Measurements from ENCODE around the gene ZFP64. TPM values are rescaled to one million over a fixed set of nuclear protein-coding genes. Genes with fewer than 3 reads are reported as not detected.

ZFP64 gene
- polyA plus RNA-seq, 2 donors = 3.2 to 6.2 TPM

- Histone ChIP-seq H3K27ac (ENCODE audit: low read depth in 2 of 2, low read length in 1 of 2) (no peak overlapping the region), H3K9me3 (ENCODE audit: control insufficient read depth in 2 of 2, insufficient read depth in 1 of 2, low read depth in 1 of 2, low read length in 1 of 2) (no peaks in the 10 kb centered on the region), H3K27me3 (ENCODE audit: control insufficient read depth in 1 of 2, insufficient read depth in 2 of 2, low read length in 2 of 2) (no peaks in the 10 kb centered on the region), H3K36me3 (ENCODE audit: control insufficient read depth in 2 of 2, insufficient read depth in 2 of 2, low read length in 1 of 2) (no peaks in the 10 kb centered on the region), H3K4me3 (ENCODE audit: low read depth in 1 of 2, low read length in 2 of 2) (no peak overlapping the region), H3K4me1 (ENCODE audit: control insufficient read depth in 2 of 2, insufficient read depth in 2 of 2, low read length in 1 of 2) (no peaks in the 10 kb centered on the region)
- 97 to 99% methylated on average over 8 of the region's 8 CpGs for WGBS, 2 donors
These were observed 20.6 kb downstream of the ZFP64 start for GRCh38 chr20:52171025-52171424.

- H3K9me3 ChIP-seq (ENCODE audit: control insufficient read depth in 2 of 2, insufficient read depth in 1 of 2, low read depth in 1 of 2, low read length in 1 of 2) = no peaks in the 10 kb centered on the region
- H3K36me3 ChIP-seq (ENCODE audit: control insufficient read depth in 2 of 2, insufficient read depth in 2 of 2, low read length in 1 of 2) = peaks cover 0 to 4% of the 10 kb centered on the region in 2 donors
- no peak overlapping the region for H3K4me3 ChIP-seq (ENCODE audit: low read depth in 1 of 2, low read length in 2 of 2)
- no peaks in the 10 kb centered on the region for H3K27me3 ChIP-seq (ENCODE audit: control insufficient read depth in 1 of 2, insufficient read depth in 2 of 2, low read length in 2 of 2)
- 92 to 100% methylated on average over 1 of the region's 1 CpG for WGBS, 2 donors
- H3K27ac ChIP-seq (ENCODE audit: low read depth in 2 of 2, low read length in 1 of 2) = no peak overlapping the region
- H3K4me1 ChIP-seq (ENCODE audit: control insufficient read depth in 2 of 2, insufficient read depth in 2 of 2, low read length in 1 of 2) = no peaks in the 10 kb centered on the region
These were observed 23.5 kb downstream of the ZFP64 start for GRCh38 chr20:52168116-52168515.

DNA sequence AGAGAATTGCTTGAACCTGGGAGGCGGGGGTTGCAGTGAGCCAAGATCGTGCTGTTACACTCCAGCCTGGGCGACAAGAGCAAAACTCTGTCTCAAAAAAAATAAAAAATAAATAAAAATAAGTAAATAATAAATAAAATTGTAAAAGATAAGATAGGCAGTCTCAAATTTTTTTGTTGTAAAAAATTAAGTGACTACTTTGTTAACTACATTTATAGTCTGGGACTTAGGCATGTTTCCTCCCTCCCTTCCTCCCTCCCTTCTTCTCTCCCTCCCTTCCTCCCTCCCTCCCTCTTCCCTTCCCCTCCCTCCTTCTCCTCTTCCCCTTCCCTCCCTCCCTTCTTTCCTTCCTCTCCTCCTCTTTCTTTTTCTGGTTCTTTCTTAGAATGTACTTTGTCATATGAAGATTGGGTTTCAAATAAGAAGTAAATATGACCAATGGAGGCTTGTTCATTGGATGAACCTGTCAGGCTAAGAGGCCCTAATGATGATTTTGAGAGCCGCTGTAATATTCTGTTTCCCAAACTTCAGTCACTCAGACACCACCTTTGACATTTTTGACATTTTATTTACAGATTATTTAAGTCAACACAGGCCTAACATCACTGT is 24.2 kb downstream of the ZFP64 start:
- H3K36me3 ChIP-seq (ENCODE audit: control insufficient read depth in 2 of 2, insufficient read depth in 2 of 2, low read length in 1 of 2) = peaks cover 0 to 8% of the 10 kb centered on the region in 2 donors

DNA sequence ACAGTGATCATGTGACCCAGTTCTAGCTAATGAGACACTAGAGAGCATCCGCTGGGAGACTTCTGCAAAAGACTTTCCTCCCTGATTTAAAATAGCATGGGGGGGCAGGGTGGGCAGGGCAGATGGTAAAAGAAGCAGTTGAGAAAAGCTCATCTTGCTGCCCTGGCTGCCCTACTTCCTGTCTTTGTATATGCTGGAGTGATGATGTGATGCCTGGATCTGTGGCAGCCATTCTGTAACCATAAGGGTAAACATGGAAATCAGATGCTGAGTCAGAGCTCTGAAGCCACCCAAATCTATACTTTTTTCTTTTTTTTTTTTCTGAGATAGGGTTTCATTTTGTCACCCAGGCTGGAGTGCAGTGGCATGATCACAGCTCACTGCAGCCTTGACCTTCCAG is 25.4 kb downstream of the ZFP64 start:
- Histone ChIP-seq H3K27me3 (ENCODE audit: control insufficient read depth in 1 of 2, insufficient read depth in 2 of 2, low read length in 2 of 2) (no peaks in the 10 kb centered on the region), H3K9me3 (ENCODE audit: control insufficient read depth in 2 of 2, insufficient read depth in 1 of 2, low read depth in 1 of 2, low read length in 1 of 2) (no peaks in the 10 kb centered on the region), H3K27ac (ENCODE audit: low read depth in 2 of 2, low read length in 1 of 2) (no peak overlapping the region), H3K36me3 (ENCODE audit: control insufficient read depth in 2 of 2, insufficient read depth in 2 of 2, low read length in 1 of 2) (peaks cover 0 to 8% of the 10 kb centered on the region in 2 donors), H3K4me1 (ENCODE audit: control insufficient read depth in 2 of 2, insufficient read depth in 2 of 2, low read length in 1 of 2) (no peaks in the 10 kb centered on the region), H3K4me3 (ENCODE audit: low read depth in 1 of 2, low read length in 2 of 2) (no peak overlapping the region)
- WGBS, 2 donors = 97 to 100% methylated on average over 1 of the region's 1 CpG

More for the DNA sequence above, 24.2 kb downstream of the ZFP64 start:
- Histone ChIP-seq H3K27ac (ENCODE audit: low read depth in 2 of 2, low read length in 1 of 2) (no peak overlapping the region), H3K9me3 (ENCODE audit: control insufficient read depth in 2 of 2, insufficient read depth in 1 of 2, low read depth in 1 of 2, low read length in 1 of 2) (no peaks in the 10 kb centered on the region), H3K4me1 (ENCODE audit: control insufficient read depth in 2 of 2, insufficient read depth in 2 of 2, low read length in 1 of 2) (no peaks in the 10 kb centered on the region), H3K4me3 (ENCODE audit: low read depth in 1 of 2, low read length in 2 of 2) (no peak overlapping the region), H3K27me3 (ENCODE audit: control insufficient read depth in 1 of 2, insufficient read depth in 2 of 2, low read length in 2 of 2) (no peaks in the 10 kb centered on the region)
- 96 to 97% methylated on average over 4 of the region's 4 CpGs for WGBS, 2 donors

DNA sequence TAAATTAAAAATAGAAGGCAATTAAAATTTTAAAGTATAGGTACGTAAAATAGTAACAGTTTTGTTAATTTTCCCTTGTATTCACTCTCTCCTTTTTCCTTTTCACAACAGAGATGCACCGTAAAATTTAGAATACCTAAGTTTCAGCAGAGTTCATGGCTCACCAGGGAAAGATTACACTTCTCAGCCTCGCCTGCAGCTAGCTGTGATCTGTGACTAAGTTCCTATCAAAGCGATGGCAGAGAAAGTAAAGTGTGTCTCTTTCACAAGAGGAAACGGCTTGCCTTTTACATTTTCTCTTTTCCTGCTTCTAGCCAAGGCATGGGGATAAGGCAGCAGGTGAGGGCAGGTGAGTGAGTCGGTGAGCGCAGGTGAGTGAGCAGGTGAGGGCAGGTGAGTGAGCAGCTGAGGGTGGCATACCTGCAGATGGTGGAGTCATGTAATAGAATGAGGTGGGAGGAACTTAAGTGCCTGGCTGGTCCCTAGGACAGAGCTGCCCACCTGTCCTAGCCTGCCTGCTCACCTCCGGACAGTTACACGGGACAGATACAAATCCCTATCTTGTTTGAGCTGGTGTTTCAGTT is 30.9 kb downstream of the ZFP64 start:
- H3K27ac ChIP-seq (ENCODE audit: low read depth in 2 of 2, low read length in 1 of 2) = no peak overlapping the region
- H3K4me3 ChIP-seq (ENCODE audit: low read depth in 1 of 2, low read length in 2 of 2) = no peak overlapping the region
- 76 to 86% methylated on average over 9 of the region's 9 CpGs for WGBS, 2 donors
- H3K9me3 ChIP-seq (ENCODE audit: control insufficient read depth in 2 of 2, insufficient read depth in 1 of 2, low read depth in 1 of 2, low read length in 1 of 2) = peaks cover 0 to 4% of the 10 kb centered on the region in 2 donors
- H3K27me3 ChIP-seq (ENCODE audit: control insufficient read depth in 1 of 2, insufficient read depth in 2 of 2, low read length in 2 of 2) = no peaks in the 10 kb centered on the region
- H3K4me1 ChIP-seq (ENCODE audit: control insufficient read depth in 2 of 2, insufficient read depth in 2 of 2, low read length in 1 of 2) = no peaks in the 10 kb centered on the region
- H3K36me3 ChIP-seq (ENCODE audit: control insufficient read depth in 2 of 2, insufficient read depth in 2 of 2, low read length in 1 of 2) = peaks cover 12 to 21% of the 10 kb centered on the region in 2 donors

GRCh38 chr20:52160049-52160570 is 31.5 kb downstream of the ZFP64 start:
- Histone ChIP-seq H3K27me3 (ENCODE audit: control insufficient read depth in 1 of 2, insufficient read depth in 2 of 2, low read length in 2 of 2) (no peaks in the 10 kb centered on the region), H3K4me3 (ENCODE audit: low read depth in 1 of 2, low read length in 2 of 2) (no peak overlapping the region), H3K9me3 (ENCODE audit: control insufficient read depth in 2 of 2, insufficient read depth in 1 of 2, low read depth in 1 of 2, low read length in 1 of 2) (peaks cover 0 to 4% of the 10 kb centered on the region in 2 donors), H3K36me3 (ENCODE audit: control insufficient read depth in 2 of 2, insufficient read depth in 2 of 2, low read length in 1 of 2) (peaks cover 8 to 21% of the 10 kb centered on the region in 2 donors), H3K4me1 (ENCODE audit: control insufficient read depth in 2 of 2, insufficient read depth in 2 of 2, low read length in 1 of 2) (no peaks in the 10 kb centered on the region), H3K27ac (ENCODE audit: low read depth in 2 of 2, low read length in 1 of 2) (no peak overlapping the region)
- 97% methylated on average over 18 of the region's 18 CpGs for WGBS, 2 donors

DNA sequence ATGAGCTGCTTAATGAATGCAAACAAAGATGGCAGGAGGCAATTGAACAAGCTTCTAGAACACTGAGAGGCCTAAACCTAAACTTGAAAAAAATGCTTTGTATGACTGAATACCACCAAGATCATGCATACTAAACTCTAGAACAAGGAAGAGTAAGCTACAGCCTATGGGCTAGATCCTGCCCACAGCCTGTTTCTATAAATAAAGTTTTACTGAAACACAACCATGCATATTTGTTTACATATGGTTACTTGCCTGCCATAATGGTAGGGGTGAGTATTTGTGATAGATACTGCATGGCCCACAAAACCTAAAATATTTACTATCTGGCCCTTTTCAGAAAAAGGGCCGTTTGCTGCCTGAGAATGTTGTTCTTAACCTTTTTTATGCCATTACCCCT is 37.0 kb downstream of the ZFP64 start:
- H3K36me3 ChIP-seq (ENCODE audit: control insufficient read depth in 2 of 2, insufficient read depth in 2 of 2, low read length in 1 of 2) = peaks cover 8 to 26% of the 10 kb centered on the region in 2 donors
- H3K27me3 ChIP-seq (ENCODE audit: control insufficient read depth in 1 of 2, insufficient read depth in 2 of 2, low read length in 2 of 2) = no peaks in the 10 kb centered on the region
- H3K27ac ChIP-seq (ENCODE audit: low read depth in 2 of 2, low read length in 1 of 2) = no peak overlapping the region
- H3K9me3 ChIP-seq (ENCODE audit: control insufficient read depth in 2 of 2, insufficient read depth in 1 of 2, low read depth in 1 of 2, low read length in 1 of 2) = peaks cover 0 to 7% of the 10 kb centered on the region in 2 donors
- WGBS, 2 donors = 42 to 62% methylated on average over 1 of the region's 1 CpG
- H3K4me1 ChIP-seq (ENCODE audit: control insufficient read depth in 2 of 2, insufficient read depth in 2 of 2, low read length in 1 of 2) = no peaks in the 10 kb centered on the region
- H3K4me3 ChIP-seq (ENCODE audit: low read depth in 1 of 2, low read length in 2 of 2) = no peak overlapping the region

DNA sequence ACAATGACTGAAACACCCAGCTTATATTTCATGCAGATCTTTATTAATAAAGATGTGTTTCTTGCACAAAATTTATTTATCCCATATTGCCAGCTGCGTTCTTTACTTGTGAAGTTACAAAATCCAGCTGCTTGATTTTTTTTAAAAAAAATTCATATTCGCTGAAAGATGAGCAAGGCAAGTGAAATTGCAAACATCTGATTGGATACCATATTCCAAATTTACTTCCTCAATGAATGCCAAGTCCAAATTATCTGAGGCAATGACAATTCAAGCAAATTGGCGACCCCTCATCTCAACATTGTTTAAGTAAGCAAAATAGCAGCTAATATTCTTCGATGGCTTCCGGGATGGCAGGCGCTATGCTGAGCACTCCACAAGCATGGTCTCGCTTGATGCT is 37.7 kb downstream of the ZFP64 start:
- WGBS, 2 donors = 84 to 87% methylated on average over 7 of the region's 7 CpGs
- peaks cover 0 to 6% of the 10 kb centered on the region in 2 donors for H3K9me3 ChIP-seq (ENCODE audit: control insufficient read depth in 2 of 2, insufficient read depth in 1 of 2, low read depth in 1 of 2, low read length in 1 of 2)
- H3K27ac ChIP-seq (ENCODE audit: low read depth in 2 of 2, low read length in 1 of 2) = no peak overlapping the region
- no peaks in the 10 kb centered on the region for H3K4me1 ChIP-seq (ENCODE audit: control insufficient read depth in 2 of 2, insufficient read depth in 2 of 2, low read length in 1 of 2)
- no peak overlapping the region for H3K4me3 ChIP-seq (ENCODE audit: low read depth in 1 of 2, low read length in 2 of 2)
- peaks cover 7 to 24% of the 10 kb centered on the region in 2 donors for H3K36me3 ChIP-seq (ENCODE audit: control insufficient read depth in 2 of 2, insufficient read depth in 2 of 2, low read length in 1 of 2)
- no peaks in the 10 kb centered on the region for H3K27me3 ChIP-seq (ENCODE audit: control insufficient read depth in 1 of 2, insufficient read depth in 2 of 2, low read length in 2 of 2)

GRCh38 chr20:52152921-52153320 is 38.7 kb downstream of the ZFP64 start:
- H3K27me3 ChIP-seq (ENCODE audit: control insufficient read depth in 1 of 2, insufficient read depth in 2 of 2, low read length in 2 of 2) = no peaks in the 10 kb centered on the region
- no peak overlapping the region for H3K4me3 ChIP-seq (ENCODE audit: low read depth in 1 of 2, low read length in 2 of 2)
- H3K9me3 ChIP-seq (ENCODE audit: control insufficient read depth in 2 of 2, insufficient read depth in 1 of 2, low read depth in 1 of 2, low read length in 1 of 2) = peaks cover 0 to 2% of the 10 kb centered on the region in 2 donors
- peaks cover 3 to 19% of the 10 kb centered on the region in 2 donors for H3K36me3 ChIP-seq (ENCODE audit: control insufficient read depth in 2 of 2, insufficient read depth in 2 of 2, low read length in 1 of 2)
- no peaks in the 10 kb centered on the region for H3K4me1 ChIP-seq (ENCODE audit: control insufficient read depth in 2 of 2, insufficient read depth in 2 of 2, low read length in 1 of 2)
- 97% methylated on average over 19 of the region's 19 CpGs for WGBS, 2 donors
- H3K27ac ChIP-seq (ENCODE audit: low read depth in 2 of 2, low read length in 1 of 2) = no peak overlapping the region

DNA sequence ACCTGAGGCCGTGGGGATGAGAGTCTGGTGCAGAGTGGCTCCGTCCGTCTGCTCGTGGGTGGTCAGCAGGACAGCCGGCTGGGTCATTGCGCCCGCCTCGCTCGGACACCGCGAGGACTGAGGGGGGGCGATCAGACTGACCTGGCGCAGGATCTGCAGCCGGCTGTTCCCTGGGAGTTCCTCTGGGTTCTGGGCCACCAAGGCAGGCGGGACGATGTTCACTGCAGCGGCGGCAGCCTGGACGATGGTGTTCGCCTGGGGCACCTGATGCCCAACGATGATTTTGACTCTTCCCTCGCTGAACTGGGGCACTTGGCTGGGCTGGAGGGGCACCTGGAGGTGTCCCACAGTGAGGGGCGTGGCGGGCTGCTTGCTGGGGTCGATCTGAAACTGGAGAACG is 39.2 kb downstream of the ZFP64 start:
- Histone ChIP-seq H3K4me3 (ENCODE audit: low read depth in 1 of 2, low read length in 2 of 2) (no peak overlapping the region), H3K36me3 (ENCODE audit: control insufficient read depth in 2 of 2, insufficient read depth in 2 of 2, low read length in 1 of 2) (peaks cover 3 to 19% of the 10 kb centered on the region in 2 donors), H3K27ac (ENCODE audit: low read depth in 2 of 2, low read length in 1 of 2) (no peak overlapping the region), H3K27me3 (ENCODE audit: control insufficient read depth in 1 of 2, insufficient read depth in 2 of 2, low read length in 2 of 2) (no peaks in the 10 kb centered on the region), H3K9me3 (ENCODE audit: control insufficient read depth in 2 of 2, insufficient read depth in 1 of 2, low read depth in 1 of 2, low read length in 1 of 2) (peaks cover 0 to 2% of the 10 kb centered on the region in 2 donors), H3K4me1 (ENCODE audit: control insufficient read depth in 2 of 2, insufficient read depth in 2 of 2, low read length in 1 of 2) (no peaks in the 10 kb centered on the region)
- 92 to 96% methylated on average over 26 of the region's 26 CpGs for WGBS, 2 donors

Measured in esophagus (tissue), 2 donors.